A673 (cell line): Measurements from ENCODE around the gene KRT28.

Experiments
- EZH2 ChIP-seq: fragments of 200-600 bp; sonication (generic); IDR thresholded peaks from 2 replicates; pipeline ENCODE4 v1.6.1; 2017; ENCODE audit warnings: borderline replicate concordance, low read depth, mild to moderate bottlenecking, mixed read lengths, antibody characterized with exemption, low read length; ENCODE audit not compliant: poor library complexity, severe bottlenecking
- TF ChIP-seq, protein P1 (sequence below): fragments of 300-800, 200-600 bp; sonication (generic); conservative IDR thresholded peaks from 2 replicates; pipeline ENCODE4 v1.5.1; 2017; ENCODE audit warnings: low read depth, mild to moderate bottlenecking, antibody characterized with exemption, low read length, moderate library complexity, mixed read lengths

DNA sequence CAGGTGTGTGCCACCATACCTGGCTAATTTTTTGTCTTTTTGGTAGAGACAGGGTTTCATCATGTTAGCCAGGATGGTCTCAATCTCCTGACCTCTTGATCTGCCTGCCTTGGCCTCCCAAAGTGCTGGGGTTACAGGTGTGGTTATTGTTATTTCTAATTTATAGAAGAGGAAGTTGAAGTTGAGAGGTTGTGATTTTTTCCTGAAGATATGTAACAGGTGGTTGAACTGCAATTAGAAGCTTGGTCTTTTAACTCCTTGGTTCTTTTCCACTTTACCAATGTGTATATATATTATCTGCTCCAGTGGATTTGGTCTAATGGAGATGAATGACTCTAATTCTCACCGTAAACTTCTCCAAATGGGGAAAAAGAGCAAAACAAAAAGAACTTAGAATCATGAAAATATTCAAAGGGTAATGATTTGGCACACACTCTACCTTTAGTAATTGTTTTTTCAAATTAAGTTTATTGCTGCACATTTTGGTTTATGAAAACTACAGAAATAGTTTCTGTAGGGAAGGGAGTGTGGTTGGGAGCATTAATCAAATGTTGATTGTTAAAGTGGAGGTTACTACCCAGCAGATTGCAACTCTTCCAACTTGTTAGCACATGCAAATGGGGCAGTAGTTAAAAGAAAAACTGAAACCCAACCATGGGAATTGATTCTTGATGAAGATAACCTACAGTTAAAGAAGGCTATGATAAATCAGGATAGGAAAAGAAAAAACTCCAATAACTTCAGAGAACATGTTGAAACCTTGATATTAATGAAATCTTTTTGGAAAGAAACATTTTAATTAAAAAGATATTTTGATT is 24.5 kb upstream of the KRT28 start:
- no peak for TF ChIP-seq EZH2
- TF ChIP-seq, protein P1, sequence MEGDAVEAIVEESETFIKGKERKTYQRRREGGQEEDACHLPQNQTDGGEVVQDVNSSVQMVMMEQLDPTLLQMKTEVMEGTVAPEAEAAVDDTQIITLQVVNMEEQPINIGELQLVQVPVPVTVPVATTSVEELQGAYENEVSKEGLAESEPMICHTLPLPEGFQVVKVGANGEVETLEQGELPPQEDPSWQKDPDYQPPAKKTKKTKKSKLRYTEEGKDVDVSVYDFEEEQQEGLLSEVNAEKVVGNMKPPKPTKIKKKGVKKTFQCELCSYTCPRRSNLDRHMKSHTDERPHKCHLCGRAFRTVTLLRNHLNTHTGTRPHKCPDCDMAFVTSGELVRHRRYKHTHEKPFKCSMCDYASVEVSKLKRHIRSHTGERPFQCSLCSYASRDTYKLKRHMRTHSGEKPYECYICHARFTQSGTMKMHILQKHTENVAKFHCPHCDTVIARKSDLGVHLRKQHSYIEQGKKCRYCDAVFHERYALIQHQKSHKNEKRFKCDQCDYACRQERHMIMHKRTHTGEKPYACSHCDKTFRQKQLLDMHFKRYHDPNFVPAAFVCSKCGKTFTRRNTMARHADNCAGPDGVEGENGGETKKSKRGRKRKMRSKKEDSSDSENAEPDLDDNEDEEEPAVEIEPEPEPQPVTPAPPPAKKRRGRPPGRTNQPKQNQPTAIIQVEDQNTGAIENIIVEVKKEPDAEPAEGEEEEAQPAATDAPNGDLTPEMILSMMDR = no peak
